Measurements from ENCODE around the gene L2HGDH. TPM values are rescaled to one million over a fixed set of nuclear protein-coding genes. Genes with fewer than 3 reads are reported as not detected.
"Not testable (repeated sequence)": the region's sequence is repeated elsewhere in the genome, so short reads cannot be mapped to it uniquely, and the experiment has no call there.

L2HGDH gene
- total RNA-seq, result 3.8 and 5.0 TPM in 2 replicates

- peak; percentile 65 to 95 for DNase-seq (ENCODE audit: low read depth in 2 of 2)
These were observed at the start of gene L2HGDH, which contains the start of gene DMAC2L for GRCh38 chr14:50311972-50312733. L2HGDH (minus strand) TSS chr14:50312229; CDS start chr14:50312150, 79 bp downstream. DMAC2L (plus strand) TSS chr14:50312324; CDS start chr14:50321488, 9,164 bp downstream.

- DNase-seq (ENCODE audit: low read depth in 2 of 2), result no peak
These were observed 48.8 kb upstream of the L2HGDH start for GRCh38 chr14:50360851-50361250.

- DNase-seq (ENCODE audit: low read depth in 2 of 2), result no peak
These were observed 48.1 kb upstream of the L2HGDH start for GRCh38 chr14:50360093-50360492.

GRCh38 chr14:50359631-50360030 lies 47.6 kb upstream of the L2HGDH start:
- no peak for DNase-seq (ENCODE audit: low read depth in 2 of 2)

GRCh38 chr14:50357753-50358395 lies 45.8 kb upstream of the L2HGDH start:
- no peak for DNase-seq (ENCODE audit: low read depth in 2 of 2)

GRCh38 chr14:50357124-50357523 lies 45.1 kb upstream of the L2HGDH start:
- no peak for DNase-seq (ENCODE audit: low read depth in 2 of 2)

GRCh38 chr14:50356283-50356682 lies 44.3 kb upstream of the L2HGDH start:
- DNase-seq (ENCODE audit: low read depth in 2 of 2), result not testable (repeated sequence)

- no peak for DNase-seq (ENCODE audit: low read depth in 2 of 2)
These were observed 43.7 kb upstream of the L2HGDH start for GRCh38 chr14:50355692-50356091.

GRCh38 chr14:50354527-50354926 lies 42.5 kb upstream of the L2HGDH start:
- no peak for DNase-seq (ENCODE audit: low read depth in 2 of 2)

- no peak for DNase-seq (ENCODE audit: low read depth in 2 of 2)
These were observed 41.1 kb upstream of the L2HGDH start for GRCh38 chr14:50353126-50353525.

- no peak for DNase-seq (ENCODE audit: low read depth in 2 of 2)
These were observed 40.6 kb upstream of the L2HGDH start for GRCh38 chr14:50352584-50352983.

GRCh38 chr14:50350975-50351374 lies 38.9 kb upstream of the L2HGDH start:
- peak in 1 of 2 donors; percentile 61 for DNase-seq (ENCODE audit: low read depth in 2 of 2)

GRCh38 chr14:50348933-50349332 lies 36.9 kb upstream of the L2HGDH start:
- no peak for DNase-seq (ENCODE audit: low read depth in 2 of 2)

- DNase-seq (ENCODE audit: low read depth in 2 of 2), result peak in 1 of 2 donors; percentile 38
These were observed 35.5 kb upstream of the L2HGDH start for GRCh38 chr14:50347521-50347920.

- peak; percentile 47 to 59 for DNase-seq (ENCODE audit: low read depth in 2 of 2)
These were observed 33.9 kb upstream of the L2HGDH start for GRCh38 chr14:50345846-50346422.

- peak in 1 of 2 donors; percentile 36 for DNase-seq (ENCODE audit: low read depth in 2 of 2)
These were observed 33.0 kb upstream of the L2HGDH start for GRCh38 chr14:50344876-50345563.

GRCh38 chr14:50344116-50344775 lies 32.2 kb upstream of the L2HGDH start:
- DNase-seq (ENCODE audit: low read depth in 2 of 2), result peak in 1 of 2 donors; percentile 32

GRCh38 chr14:50343434-50343833 lies 31.4 kb upstream of the L2HGDH start:
- no peak for DNase-seq (ENCODE audit: low read depth in 2 of 2)

GRCh38 chr14:50342221-50343078 lies 30.4 kb upstream of the L2HGDH start:
- peak; percentile 95 to 97 for DNase-seq (ENCODE audit: low read depth in 2 of 2)

- no peak for DNase-seq (ENCODE audit: low read depth in 2 of 2)
These were observed 28.9 kb upstream of the L2HGDH start for GRCh38 chr14:50340963-50341362.
